NT2/D1 (cell line): ENCODE measurements around the gene PIM1.

ENCODE experiments used
- DNase-seq: peaks from one replicate; pipeline ENCODE4 v3.0.0-alpha.2; 2011; ENCODE audit warnings: low read depth, low spot score
- H3K27me3 ChIP-seq: 2 replicates; pipeline ENCODE4 v1.6.0; 2011; ENCODE audit warnings: mild to moderate bottlenecking; ENCODE audit not compliant: insufficient read length, insufficient read depth
- H3K36me3 ChIP-seq: 2 replicates; pipeline ENCODE4 v1.6.1; 2011; ENCODE audit warnings: mild to moderate bottlenecking, low read length, mixed read lengths; ENCODE audit not compliant: insufficient read depth, insufficient read length
- H3K4me1 ChIP-seq: 2 replicates; pipeline ENCODE4 v1.5.1; 2011; ENCODE audit not compliant: insufficient read depth, insufficient read length
- H3K4me3 ChIP-seq: 2 replicates; pipeline ENCODE4 v1.5.1; 2011; ENCODE audit warnings: low read depth; ENCODE audit not compliant: insufficient read length
- H3K9ac ChIP-seq: 2 replicates; pipeline ENCODE4 v1.6.0; 2011; ENCODE audit warnings: low read depth; ENCODE audit not compliant: insufficient read length
- H3K9me3 ChIP-seq: 2 replicates; pipeline ENCODE4 v1.5.1; 2011; ENCODE audit warnings: mild to moderate bottlenecking, low read length; ENCODE audit not compliant: insufficient read depth
- SUZ12 ChIP-seq: IDR thresholded peaks from 2 replicates; pipeline ENCODE4 v1.6.1; 2011; ENCODE audit not compliant: insufficient read length, insufficient read depth; ENCODE audit errors: extremely low read depth
- YY1 ChIP-seq: IDR thresholded peaks from 2 replicates; pipeline ENCODE4 v1.6.1; 2011; ENCODE audit not compliant: insufficient read length, insufficient read depth
- ZNF274 ChIP-seq: IDR thresholded peaks from 2 replicates; pipeline ENCODE4 v1.6.1; 2011; ENCODE audit warnings: mild to moderate bottlenecking, low read depth, low read length

Gene PIM1

GRCh38 chr6:37149745-37150144 is 20.2 kb upstream of the PIM1 start:
- no peak for DNase-seq
- H3K27me3 ChIP-seq, result no peaks in the 10 kb centered on the region
- H3K9ac ChIP-seq, result no peak overlapping the region
- no peaks in the 10 kb centered on the region for H3K36me3 ChIP-seq
- H3K9me3 ChIP-seq, result no peaks in the 10 kb centered on the region
- no peaks in the 10 kb centered on the region for H3K4me1 ChIP-seq
- H3K4me3 ChIP-seq, result no peak overlapping the region
- no peak for TF ChIP-seq ZNF274
- TF ChIP-seq YY1, result no peak
- no peak for TF ChIP-seq SUZ12

GRCh38 chr6:37150314-37150713 is 19.6 kb upstream of the PIM1 start:
- Histone ChIP-seq H3K27me3 (no peaks in the 10 kb centered on the region), H3K4me3 (no peak overlapping the region), H3K9me3 (no peaks in the 10 kb centered on the region), H3K9ac (no peak overlapping the region), H3K36me3 (no peaks in the 10 kb centered on the region), H3K4me1 (no peaks in the 10 kb centered on the region)
- no peak for DNase-seq
- TF ChIP-seq SUZ12, result no peak
- TF ChIP-seq YY1, result no peak
- TF ChIP-seq ZNF274, result no peak

DNA sequence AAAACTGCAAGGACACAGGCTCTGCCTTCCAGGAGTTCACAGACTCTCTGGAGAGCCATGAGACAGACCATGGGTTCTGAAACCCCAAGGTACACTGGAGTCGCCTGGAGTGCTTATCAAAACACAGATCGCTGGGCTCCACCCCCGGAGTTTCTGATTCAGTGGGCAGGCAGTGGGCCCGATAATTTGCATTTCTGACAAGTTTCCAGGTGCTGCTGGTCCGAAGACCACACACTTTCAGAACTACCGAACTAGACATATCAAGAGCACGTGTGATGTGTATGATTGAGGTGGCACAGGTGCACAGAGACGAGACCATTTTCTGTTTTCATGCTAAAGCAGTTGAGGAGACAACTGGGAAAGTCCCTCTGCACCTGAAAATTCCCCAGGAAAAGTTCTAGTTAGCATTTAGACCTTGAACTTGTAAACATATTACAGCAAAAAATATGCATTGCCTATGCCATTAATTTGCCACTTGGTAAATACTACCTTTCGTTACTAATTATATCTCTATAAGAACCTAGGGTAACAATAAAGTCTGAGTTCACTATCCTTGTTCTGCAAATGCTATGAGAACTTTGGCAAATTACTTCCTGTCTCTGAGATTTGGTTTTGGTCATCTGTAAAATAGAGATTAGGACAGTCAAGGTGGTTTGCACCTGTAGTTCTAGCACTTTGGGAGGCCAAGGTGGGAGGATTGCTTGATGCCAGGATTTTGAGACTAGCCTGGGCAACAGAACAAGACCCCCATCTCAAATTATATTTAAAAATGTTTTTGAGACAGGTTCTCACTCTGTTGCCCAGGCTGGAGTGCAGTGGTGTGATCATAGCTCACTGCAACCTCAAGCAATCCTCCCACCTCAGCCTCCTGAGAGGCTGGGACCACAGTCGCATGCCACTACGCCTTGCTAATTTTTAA is 14.3 kb upstream of the PIM1 start:
- TF ChIP-seq SUZ12 (no peak), ZNF274 (no peak), YY1 (no peak)
- Histone ChIP-seq H3K9me3 (no peaks in the 10 kb centered on the region), H3K9ac (no peak overlapping the region), H3K27me3 (no peaks in the 10 kb centered on the region), H3K4me3 (no peak overlapping the region), H3K4me1 (no peaks in the 10 kb centered on the region), H3K36me3 (no peaks in the 10 kb centered on the region)
- DNase-seq, result no peak

GRCh38 chr6:37158508-37158907 is 11.4 kb upstream of the PIM1 start:
- Histone ChIP-seq H3K9me3 (no peaks in the 10 kb centered on the region), H3K36me3 (no peaks in the 10 kb centered on the region), H3K4me1 (no peaks in the 10 kb centered on the region), H3K9ac (no peak overlapping the region), H3K27me3 (no peaks in the 10 kb centered on the region), H3K4me3 (no peak overlapping the region)
- TF ChIP-seq YY1 (no peak), SUZ12 (no peak), ZNF274 (no peak)
- no peak for DNase-seq

DNA sequence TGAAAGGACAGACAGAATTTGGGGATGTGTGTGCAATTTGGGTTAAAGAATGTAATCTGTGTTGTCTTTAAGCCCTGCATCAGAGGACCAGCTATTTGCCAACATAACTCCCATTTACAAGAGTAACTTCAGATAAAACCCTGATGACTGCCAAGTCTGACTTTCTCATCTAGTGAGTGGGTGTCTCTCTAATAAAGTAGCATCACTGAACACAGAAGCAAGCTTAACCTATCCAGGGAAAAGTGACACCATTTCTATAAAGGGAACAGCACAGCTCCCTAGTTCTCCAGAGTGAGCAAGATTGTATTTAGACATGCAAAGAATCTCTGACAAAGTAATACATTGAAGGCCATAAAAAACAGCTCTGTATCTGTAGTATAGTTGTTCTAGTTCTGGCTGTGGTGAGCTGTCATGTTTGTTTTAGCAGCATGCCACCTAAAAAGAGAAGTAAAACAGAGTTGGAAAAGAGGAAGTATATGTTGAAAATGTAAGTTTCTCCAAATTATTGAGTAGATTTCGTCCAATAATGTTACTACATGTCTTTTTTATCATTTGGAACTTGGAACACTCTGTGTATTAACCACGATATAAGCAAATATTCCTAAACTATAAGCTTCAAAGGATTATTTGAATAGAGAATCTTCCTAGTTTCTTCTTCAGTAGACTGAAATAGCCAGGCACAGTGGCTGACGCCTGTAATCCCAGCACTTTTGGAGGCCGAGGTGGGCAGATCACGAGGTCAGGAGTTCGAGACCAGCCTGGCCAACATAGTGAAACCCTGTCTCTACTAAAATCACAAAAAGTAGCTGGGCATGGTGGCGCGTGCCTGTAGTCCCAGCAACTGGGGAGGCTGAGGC is 8.8 kb upstream of the PIM1 start:
- TF ChIP-seq YY1 (no peak), ZNF274 (no peak), SUZ12 (no peak)
- no peak overlapping the region for H3K9ac ChIP-seq

DNA sequence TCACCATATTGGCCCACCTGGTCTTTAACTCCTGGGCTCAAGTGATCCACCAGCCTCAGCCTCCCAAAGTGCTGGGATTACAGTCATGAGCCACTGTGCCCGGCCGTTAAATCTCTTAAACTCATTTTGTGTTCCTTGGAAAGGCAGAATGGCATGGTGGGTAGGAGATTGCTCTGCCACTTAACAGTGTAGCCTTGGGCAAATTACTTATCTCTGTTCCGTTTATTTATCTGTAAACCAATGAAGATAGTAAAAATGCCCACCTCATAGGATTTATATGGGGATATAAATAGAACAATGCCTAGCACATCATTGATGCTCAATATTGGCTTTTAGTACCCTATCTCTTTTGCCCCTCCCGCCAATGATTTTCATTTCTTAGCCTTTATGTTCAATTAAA is 7.2 kb upstream of the PIM1 start:
- DNase-seq, result no peak
- Histone ChIP-seq H3K9ac (no peak overlapping the region), H3K36me3 (no peaks in the 10 kb centered on the region), H3K4me1 (no peaks in the 10 kb centered on the region), H3K4me3 (no peak overlapping the region), H3K27me3 (no peaks in the 10 kb centered on the region), H3K9me3 (no peaks in the 10 kb centered on the region)
- TF ChIP-seq ZNF274 (no peak), SUZ12 (no peak)

More for the DNA sequence above, 8.8 kb upstream of the PIM1 start:
- H3K36me3 ChIP-seq, result no peaks in the 10 kb centered on the region
- no peak for DNase-seq
- H3K9me3 ChIP-seq, result no peaks in the 10 kb centered on the region
- no peak overlapping the region for H3K4me3 ChIP-seq
- H3K27me3 ChIP-seq, result no peaks in the 10 kb centered on the region
- H3K4me1 ChIP-seq, result no peaks in the 10 kb centered on the region

- no peak for DNase-seq
- no peak for TF ChIP-seq SUZ12
- no peak for TF ChIP-seq ZNF274
- TF ChIP-seq YY1, result no peak
- Histone ChIP-seq H3K9ac (no peak overlapping the region), H3K4me3 (peak overlapping the region; percentile 49), H3K9me3 (no peaks in the 10 kb centered on the region), H3K36me3 (peaks cover 25% of the 10 kb centered on the region), H3K27me3 (no peaks in the 10 kb centered on the region), H3K4me1 (peaks cover 8% of the 10 kb centered on the region)
Observed at GRCh38 chr6:37168163-37168758, 1.7 kb upstream of the PIM1 start.
